Lung (tissue), 12 donors: ENCODE data around the gene ALDH1B1. TPM values are rescaled to one million over a fixed set of nuclear protein-coding genes. Genes with fewer than 3 reads are reported as not detected.

ENCODE experiments used
- ATAC-seq: fragments of 200-7000 bp; cut with Tn5 transposase; one replicate; pipeline ENCODE4 v1.9.1; 2020; ENCODE audit warnings: moderate number of reproducible peaks; ENCODE audit not compliant: insufficient read depth, low FRiP score
- DNase-seq, 3 donors: peaks; one replicate each; pipeline ENCODE4 v3.0.0-alpha.2; 2013 to 2017
- H3K27ac ChIP-seq, 2 donors: one replicate each; pipeline ENCODE4 v1.5.1; 2013; ENCODE audit warnings: mild to moderate bottlenecking in 2 of 2, moderate library complexity in 2 of 2, control low read depth in 1 of 2, inconsistent platforms in 1 of 2, low read depth in 1 of 2, low read length in 1 of 2
- H3K27me3 ChIP-seq, 3 donors: one replicate each; pipeline ENCODE4 v1.5.1; 2013; ENCODE audit warnings: low read length in 2 of 3; ENCODE audit not compliant: control insufficient read depth in 3 of 3, insufficient read depth in 3 of 3
- H3K36me3 ChIP-seq, 4 donors: one replicate each; pipeline ENCODE4 v1.5.1; 2013; ENCODE audit warnings: low read length in 4 of 4, mild to moderate bottlenecking in 1 of 4, moderate library complexity in 1 of 4; ENCODE audit not compliant: control insufficient read depth in 4 of 4, insufficient read depth in 4 of 4
- H3K4me1 ChIP-seq, 5 donors: one replicate each; pipeline ENCODE4 v1.5.1; 2013; ENCODE audit warnings: low read length in 5 of 5, mild to moderate bottlenecking in 2 of 5, moderate library complexity in 1 of 5; ENCODE audit not compliant: control insufficient read depth in 5 of 5, insufficient read depth in 5 of 5
- H3K4me3 ChIP-seq: one replicate; pipeline ENCODE4 v1.5.1; 2013; ENCODE audit warnings: mild to moderate bottlenecking, control low read depth, moderate library complexity
- H3K9ac ChIP-seq, 2 donors: one replicate each; pipeline ENCODE4 v1.5.1; 2013; ENCODE audit warnings: low read length in 2 of 2, control low read depth in 1 of 2; ENCODE audit not compliant: insufficient read depth in 1 of 2
- H3K9me3 ChIP-seq, 4 donors: one replicate each; pipeline ENCODE4 v1.5.1; 2013; ENCODE audit warnings: low read length in 3 of 4, mild to moderate bottlenecking in 1 of 4, moderate library complexity in 1 of 4; ENCODE audit not compliant: control insufficient read depth in 4 of 4, insufficient read depth in 3 of 4
- WGBS, 2 donors: extraction: QIAGEN DNeasy Blood & Tissue Kit; methylation state at CpG; one replicate each; pipeline ENCODE4 v1.1.7; 2013; 5-methylcytosine and 5-hydroxymethylcytosine counted together
- polyA plus RNA-seq, 2 donors: library from polyadenylated mRNA; stranded (reverse); fragments of 200-250 nt; gene quantifications; one replicate each; pipeline ENCODE4 v1.2.1, GENCODE V29; 2013
- total RNA-seq, 2 donors: library from RNA; depleted of rRNA in 1 of 2; stranded (reverse); fragments of >200 nt in 1 of 2; gene quantifications; one replicate each; pipeline ENCODE4 v1.2.1, GENCODE V29; 2014 to 2021
- TF ChIP-seq, protein P1 (sequence below): IDR thresholded peaks from 2 replicates; pipeline ENCODE4 v1.5.1; 2012; ENCODE audit warnings: mild to moderate bottlenecking; ENCODE audit errors: control extremely low read depth, extremely low read depth
- donor health status: control.
- donor health status: control.
- donor health status: Bipolar disorder and iron deficiency.
- donor health status: healthy.
- donor health status: DM: yes; HTN: yes; CAD: no.

Gene ALDH1B1
- total and polyA plus RNA-seq, 4 donors: 6.4 to 21.1 (median 12.0) TPM

DNA sequence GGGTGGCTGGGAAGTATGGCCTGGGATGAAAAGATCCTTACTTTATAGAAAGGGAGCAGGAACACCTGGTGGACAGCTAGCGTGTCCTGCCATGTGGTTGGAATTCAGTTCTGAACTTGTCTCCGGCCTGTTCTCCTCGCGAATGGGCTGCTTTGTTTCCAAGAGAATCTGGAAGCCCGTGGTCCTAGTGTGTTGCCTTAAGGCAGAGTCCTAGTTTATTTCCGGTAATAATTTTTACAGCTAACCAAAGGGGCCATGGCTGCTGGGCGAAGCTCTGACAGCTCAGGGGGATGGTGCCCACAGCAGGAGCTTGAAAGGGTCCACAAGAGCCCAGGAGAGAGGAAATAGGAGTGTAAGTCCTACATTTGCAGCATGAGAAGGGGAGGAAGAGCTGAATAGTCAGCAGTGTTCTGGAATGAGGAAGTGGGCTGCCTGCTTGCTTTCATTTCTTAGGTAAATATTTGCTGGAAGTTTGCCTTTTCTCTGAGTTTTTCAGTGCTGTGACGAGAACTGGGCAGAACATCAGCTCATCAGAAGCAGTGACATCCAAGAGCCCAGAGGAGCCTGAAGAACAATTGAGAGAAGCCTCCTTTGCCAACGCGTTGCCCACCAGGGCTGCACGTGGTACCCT lies 44.8 kb downstream of the ALDH1B1 start:
- DNase-seq (peak; percentile 23 to 77 (median 54)), ATAC-seq (peak; percentile 60)

DNA sequence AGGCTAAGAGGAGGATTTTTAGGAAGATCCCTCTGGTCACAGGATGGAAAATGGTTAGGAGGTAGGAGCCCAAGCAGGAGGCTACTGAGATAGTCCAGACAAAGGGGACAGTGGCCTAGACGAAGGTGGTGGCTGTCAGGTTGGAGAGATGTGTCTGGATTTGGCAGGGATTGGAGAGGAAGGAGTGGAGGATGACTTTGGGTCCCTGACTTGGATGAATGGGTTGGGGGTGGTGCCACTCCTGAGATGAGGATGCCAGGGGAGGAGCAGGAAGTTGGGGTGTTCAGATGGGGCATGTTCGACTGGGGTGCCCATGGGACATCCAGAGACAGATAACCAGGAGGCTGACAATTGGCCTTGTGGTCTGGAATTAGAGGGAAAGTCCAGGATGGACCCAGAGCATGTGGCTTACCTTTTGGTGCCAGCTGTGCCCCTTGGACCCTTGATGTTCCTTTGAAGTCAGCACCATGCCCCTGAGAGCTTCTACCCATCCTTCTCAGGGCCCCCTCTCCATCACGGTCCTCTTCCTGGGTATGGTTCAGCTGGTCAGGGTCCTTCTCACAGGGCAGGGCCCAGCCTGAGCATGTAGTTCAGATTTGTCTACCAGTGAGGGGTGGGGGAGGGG lies 46.9 kb downstream of the ALDH1B1 start:
- Histone ChIP-seq H3K4me1 (peaks cover 0 to 4% (median 0%) of the 10 kb centered on the region in 5 donors), H3K9ac (no peak overlapping the region), H3K36me3 (no peaks in the 10 kb centered on the region), H3K9me3 (no peaks in the 10 kb centered on the region), H3K27me3 (no peaks in the 10 kb centered on the region), H3K4me3 (no peak overlapping the region), H3K27ac (no peak overlapping the region)
- TF ChIP-seq, protein P1, sequence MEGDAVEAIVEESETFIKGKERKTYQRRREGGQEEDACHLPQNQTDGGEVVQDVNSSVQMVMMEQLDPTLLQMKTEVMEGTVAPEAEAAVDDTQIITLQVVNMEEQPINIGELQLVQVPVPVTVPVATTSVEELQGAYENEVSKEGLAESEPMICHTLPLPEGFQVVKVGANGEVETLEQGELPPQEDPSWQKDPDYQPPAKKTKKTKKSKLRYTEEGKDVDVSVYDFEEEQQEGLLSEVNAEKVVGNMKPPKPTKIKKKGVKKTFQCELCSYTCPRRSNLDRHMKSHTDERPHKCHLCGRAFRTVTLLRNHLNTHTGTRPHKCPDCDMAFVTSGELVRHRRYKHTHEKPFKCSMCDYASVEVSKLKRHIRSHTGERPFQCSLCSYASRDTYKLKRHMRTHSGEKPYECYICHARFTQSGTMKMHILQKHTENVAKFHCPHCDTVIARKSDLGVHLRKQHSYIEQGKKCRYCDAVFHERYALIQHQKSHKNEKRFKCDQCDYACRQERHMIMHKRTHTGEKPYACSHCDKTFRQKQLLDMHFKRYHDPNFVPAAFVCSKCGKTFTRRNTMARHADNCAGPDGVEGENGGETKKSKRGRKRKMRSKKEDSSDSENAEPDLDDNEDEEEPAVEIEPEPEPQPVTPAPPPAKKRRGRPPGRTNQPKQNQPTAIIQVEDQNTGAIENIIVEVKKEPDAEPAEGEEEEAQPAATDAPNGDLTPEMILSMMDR: no peak
- DNase-seq: no peak
- WGBS, 2 donors: 67 to 81% methylated on average over 3 of the region's 3 CpGs
- ATAC-seq: no peak

More for the DNA sequence above, 44.8 kb downstream of the ALDH1B1 start:
- H3K4me1 ChIP-seq: peaks cover 0 to 4% (median 0%) of the 10 kb centered on the region in 5 donors
- H3K27me3 ChIP-seq: no peaks in the 10 kb centered on the region
- WGBS, 2 donors: 53 to 59% methylated on average over 11 of the region's 11 CpGs
- no peak overlapping the region for H3K4me3 ChIP-seq
- H3K9me3 ChIP-seq: no peaks in the 10 kb centered on the region
- peak overlapping the region in 1 of 2 donors; percentile 65 for H3K27ac ChIP-seq
- no peak overlapping the region for H3K9ac ChIP-seq
- H3K36me3 ChIP-seq: no peaks in the 10 kb centered on the region
- TF ChIP-seq, protein P1: no peak

DNA sequence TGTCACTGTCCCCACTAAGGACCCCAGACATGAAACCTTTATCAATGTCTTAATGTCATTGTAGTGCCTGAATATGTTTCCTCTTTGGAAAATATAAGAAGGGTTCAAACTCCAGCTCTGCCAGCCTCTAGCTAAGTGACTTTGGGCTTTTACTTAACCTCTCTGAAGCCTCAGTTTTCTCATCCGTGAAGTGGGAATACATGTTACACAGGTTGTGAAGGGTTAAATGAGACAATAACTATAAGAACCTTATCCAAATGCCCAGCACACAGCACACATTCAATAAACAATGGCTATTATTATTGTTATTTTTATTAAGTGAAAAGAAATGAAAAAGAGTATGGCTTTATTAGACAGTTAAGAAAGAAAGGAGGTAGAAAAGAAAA lies 47.4 kb downstream of the ALDH1B1 start:
- Histone ChIP-seq H3K4me3 (no peak overlapping the region), H3K4me1 (peaks cover 0 to 4% (median 0%) of the 10 kb centered on the region in 5 donors), H3K27me3 (no peaks in the 10 kb centered on the region), H3K27ac (no peak overlapping the region), H3K36me3 (no peaks in the 10 kb centered on the region), H3K9ac (no peak overlapping the region), H3K9me3 (peaks cover 0 to under 1% (median 0%) of the 10 kb centered on the region in 4 donors)
- TF ChIP-seq, protein P1: no peak
- ATAC-seq: no peak
- DNase-seq: no peak
- WGBS, 2 donors: 96 to 97% methylated on average over 1 of the region's 1 CpG
